Memory B cell (primary cell): ENCODE measurements around the gene SGO1.

ENCODE experiments used
- ATAC-seq: fragments of 150-1000 bp; cut with Tn5 transposase; 2 replicates; pipeline ENCODE4 v1.10.0; 2021; ENCODE audit warnings: low read depth, mild to moderate bottlenecking, moderate library complexity
- DNase-seq, 2 donors: peaks; one replicate each; pipeline ENCODE4 v3.0.0; 2022; ENCODE audit warnings: low spot score in 2 of 2
- H3K27ac Mint-ChIP-seq: one replicate; pipeline ENCODE4 v1.8.0; 2022; ENCODE audit warnings: mild to moderate bottlenecking, moderate library complexity, mixed read lengths
- H3K27me3 Mint-ChIP-seq: one replicate; pipeline ENCODE4 v1.8.0; 2022; ENCODE audit warnings: mixed read lengths
- H3K36me3 Mint-ChIP-seq: one replicate; pipeline ENCODE4 v1.8.0; 2022; ENCODE audit warnings: mild to moderate bottlenecking, mixed read lengths
- H3K4me1 Mint-ChIP-seq: one replicate; pipeline ENCODE4 v1.8.0; 2022; ENCODE audit warnings: mixed read lengths
- H3K4me3 Mint-ChIP-seq: one replicate; pipeline ENCODE4 v1.8.0; 2022; ENCODE audit warnings: mild to moderate bottlenecking, moderate library complexity, mixed read lengths
- H3K9me3 Mint-ChIP-seq: one replicate; pipeline ENCODE4 v1.8.0; 2022; ENCODE audit warnings: mixed read lengths

Gene SGO1

GRCh38 chr3:20190991-20191390 is 5.0 kb upstream of the SGO1 start:
- ATAC-seq: no peak
- Mint-ChIP-seq H3K27me3 (no peaks in the 10 kb centered on the region), H3K36me3 (no peaks in the 10 kb centered on the region), H3K9me3 (no peaks in the 10 kb centered on the region), H3K27ac (no peak overlapping the region), H3K4me3 (no peak overlapping the region), H3K4me1 (no peaks in the 10 kb centered on the region)
- no peak for DNase-seq

GRCh38 chr3:20186600-20187004 is 596 bp upstream of the SGO1 start:
- no peak for DNase-seq
- Mint-ChIP-seq H3K9me3 (no peaks in the 10 kb centered on the region), H3K4me1 (peaks cover 3% of the 10 kb centered on the region), H3K36me3 (no peaks in the 10 kb centered on the region), H3K27me3 (no peaks in the 10 kb centered on the region), H3K27ac (no peak overlapping the region), H3K4me3 (no peak overlapping the region)
- ATAC-seq: no peak

- no peak for ATAC-seq
- Mint-ChIP-seq H3K27ac (no peak overlapping the region), H3K4me1 (peaks cover 3% of the 10 kb centered on the region), H3K9me3 (no peaks in the 10 kb centered on the region), H3K27me3 (no peaks in the 10 kb centered on the region), H3K4me3 (no peak overlapping the region), H3K36me3 (peaks cover 2% of the 10 kb centered on the region)
- DNase-seq: peak in 1 of 2 donors; percentile 3
Observed at GRCh38 chr3:20185331-20185678, 701 bp downstream of the SGO1 start.

- no peak for DNase-seq
- Mint-ChIP-seq H3K4me3 (no peak overlapping the region), H3K4me1 (peaks cover 3% of the 10 kb centered on the region), H3K27me3 (no peaks in the 10 kb centered on the region), H3K9me3 (no peaks in the 10 kb centered on the region), H3K27ac (no peak overlapping the region), H3K36me3 (peaks cover 18% of the 10 kb centered on the region)
- ATAC-seq: no peak
Observed at GRCh38 chr3:20182206-20182605, 3.8 kb downstream of the SGO1 start.

GRCh38 chr3:20181276-20181675 is 4.7 kb downstream of the SGO1 start:
- H3K4me1 Mint-ChIP-seq: peaks cover 3% of the 10 kb centered on the region
- H3K4me3 Mint-ChIP-seq: no peak overlapping the region
- DNase-seq (no peak), ATAC-seq (no peak)
- no peaks in the 10 kb centered on the region for H3K27me3 Mint-ChIP-seq
- no peaks in the 10 kb centered on the region for H3K9me3 Mint-ChIP-seq
- H3K27ac Mint-ChIP-seq: no peak overlapping the region
- peaks cover 18% of the 10 kb centered on the region for H3K36me3 Mint-ChIP-seq

GRCh38 chr3:20173844-20174410 is 12.1 kb downstream of the SGO1 start:
- Mint-ChIP-seq H3K27ac (no peak overlapping the region), H3K9me3 (no peaks in the 10 kb centered on the region), H3K27me3 (no peaks in the 10 kb centered on the region), H3K4me3 (no peak overlapping the region), H3K4me1 (peaks cover 2% of the 10 kb centered on the region), H3K36me3 (peaks cover 16% of the 10 kb centered on the region)
- peak; percentile 52 for ATAC-seq
- DNase-seq: no peak

GRCh38 chr3:20161714-20162113 is 24.3 kb downstream of the SGO1 start:
- Mint-ChIP-seq H3K36me3 (peaks cover 2% of the 10 kb centered on the region), H3K27ac (no peak overlapping the region), H3K4me3 (no peak overlapping the region), H3K27me3 (no peaks in the 10 kb centered on the region), H3K9me3 (no peaks in the 10 kb centered on the region), H3K4me1 (peaks cover 19% of the 10 kb centered on the region)
- DNase-seq: no peak
- ATAC-seq: no peak

GRCh38 chr3:20160230-20160629 is 25.8 kb downstream of the SGO1 start:
- H3K27me3 Mint-ChIP-seq: no peaks in the 10 kb centered on the region
- DNase-seq: no peak
- no peaks in the 10 kb centered on the region for H3K36me3 Mint-ChIP-seq
- no peaks in the 10 kb centered on the region for H3K9me3 Mint-ChIP-seq
- H3K4me1 Mint-ChIP-seq: peaks cover 16% of the 10 kb centered on the region
- peak overlapping the region; percentile 6 for H3K27ac Mint-ChIP-seq
- ATAC-seq: peak; percentile 65
- peak overlapping the region; percentile 21 for H3K4me3 Mint-ChIP-seq

GRCh38 chr3:20154928-20155327 is 31.1 kb downstream of the SGO1 start:
- Mint-ChIP-seq H3K4me1 (peaks cover 6% of the 10 kb centered on the region), H3K36me3 (peaks cover 9% of the 10 kb centered on the region), H3K4me3 (no peak overlapping the region), H3K9me3 (no peaks in the 10 kb centered on the region), H3K27me3 (no peaks in the 10 kb centered on the region), H3K27ac (peak overlapping the region; percentile 67)
- DNase-seq (no peak), ATAC-seq (no peak)

GRCh38 chr3:20154078-20154477 is 31.9 kb downstream of the SGO1 start:
- Mint-ChIP-seq H3K36me3 (peaks cover 10% of the 10 kb centered on the region), H3K4me1 (peaks cover 2% of the 10 kb centered on the region), H3K27me3 (no peaks in the 10 kb centered on the region), H3K9me3 (no peaks in the 10 kb centered on the region), H3K27ac (peak overlapping the region; percentile 67), H3K4me3 (no peak overlapping the region)
- ATAC-seq: no peak
- DNase-seq: no peak

GRCh38 chr3:20148466-20148865 is 37.5 kb downstream of the SGO1 start:
- no peak for ATAC-seq
- Mint-ChIP-seq H3K27ac (no peak overlapping the region), H3K4me3 (no peak overlapping the region), H3K36me3 (peaks cover 25% of the 10 kb centered on the region), H3K4me1 (no peaks in the 10 kb centered on the region), H3K9me3 (no peaks in the 10 kb centered on the region), H3K27me3 (no peaks in the 10 kb centered on the region)
- no peak for DNase-seq

GRCh38 chr3:20147361-20147760 is 38.6 kb downstream of the SGO1 start:
- Mint-ChIP-seq H3K36me3 (peaks cover 32% of the 10 kb centered on the region), H3K27me3 (no peaks in the 10 kb centered on the region), H3K4me1 (no peaks in the 10 kb centered on the region), H3K9me3 (peaks cover 4% of the 10 kb centered on the region), H3K27ac (no peak overlapping the region), H3K4me3 (no peak overlapping the region)
- no peak for DNase-seq
- ATAC-seq: no peak

GRCh38 chr3:20146301-20146700 is 39.7 kb downstream of the SGO1 start:
- DNase-seq (no peak), ATAC-seq (no peak)
- Mint-ChIP-seq H3K4me3 (no peak overlapping the region), H3K4me1 (no peaks in the 10 kb centered on the region), H3K27ac (no peak overlapping the region), H3K9me3 (peaks cover 5% of the 10 kb centered on the region), H3K36me3 (peaks cover 35% of the 10 kb centered on the region), H3K27me3 (no peaks in the 10 kb centered on the region)

GRCh38 chr3:20145874-20146273 is 40.1 kb downstream of the SGO1 start:
- H3K4me1 Mint-ChIP-seq: peaks cover under 1% of the 10 kb centered on the region
- H3K4me3 Mint-ChIP-seq: no peak overlapping the region
- no peak for ATAC-seq
- peaks cover 37% of the 10 kb centered on the region for H3K36me3 Mint-ChIP-seq
- H3K27me3 Mint-ChIP-seq: no peaks in the 10 kb centered on the region
- no peak for DNase-seq
- H3K27ac Mint-ChIP-seq: no peak overlapping the region
- H3K9me3 Mint-ChIP-seq: peaks cover 5% of the 10 kb centered on the region

GRCh38 chr3:20143519-20143918 is 42.5 kb downstream of the SGO1 start:
- H3K27me3 Mint-ChIP-seq: no peaks in the 10 kb centered on the region
- no peak for DNase-seq

More at GRCh38 chr3:20143519-20143918, 42.5 kb downstream of the SGO1 start:
- Mint-ChIP-seq H3K27ac (no peak overlapping the region), H3K9me3 (peaks cover 5% of the 10 kb centered on the region), H3K36me3 (peaks cover 37% of the 10 kb centered on the region), H3K4me3 (no peak overlapping the region), H3K4me1 (peaks cover 2% of the 10 kb centered on the region)
- no peak for ATAC-seq
